Stimulated activated CD8-positive, alpha-beta memory T cell treated with anti-CD3 and anti-CD28 coated beads, Interleukin-4, amount 100 ng/mL, for 1 hour (primary cell): ENCODE measurements around the gene PRKCZ.

Experiments
- DNase-seq, 2 donors: peaks; one replicate each; pipeline ENCODE4 v3.0.0-alpha.2; 2020; ENCODE audit warnings: low read depth in 2 of 2, low spot score in 1 of 2

The PRKCZ gene

GRCh38 chr1:2227346-2228156 lies 177.3 kb downstream of the PRKCZ start:
- peak; percentile 73 to 86 for DNase-seq

- no peak for DNase-seq
These were observed 178.0 kb downstream of the PRKCZ start, which contains the start of gene SKI for GRCh38 chr1:2228157-2228594. Gene SKI (plus strand): TSS chr1:2228319. CDS start chr1:2228767, 448 bp downstream.

- DNase-seq: no peak
These were observed 178.5 kb downstream of the PRKCZ start for GRCh38 chr1:2228694-2229036.

- peak in 1 of 2 donors; percentile 32 for DNase-seq
These were observed 179.0 kb downstream of the PRKCZ start for GRCh38 chr1:2229037-2229864.

- DNase-seq: no peak
These were observed 179.9 kb downstream of the PRKCZ start for GRCh38 chr1:2229911-2230731.

- DNase-seq: no peak
These were observed 180.7 kb downstream of the PRKCZ start for GRCh38 chr1:2230781-2231531.

- DNase-seq: peak in 1 of 2 donors; percentile 56
These were observed 181.5 kb downstream of the PRKCZ start for GRCh38 chr1:2231532-2232254.

- DNase-seq: no peak
These were observed 182.2 kb downstream of the PRKCZ start for GRCh38 chr1:2232255-2232915.

GRCh38 chr1:2232916-2233438 lies 182.8 kb downstream of the PRKCZ start:
- no peak for DNase-seq

- DNase-seq: no peak
These were observed 183.3 kb downstream of the PRKCZ start for GRCh38 chr1:2233468-2233867.

GRCh38 chr1:2233997-2234761 lies 184.0 kb downstream of the PRKCZ start:
- DNase-seq: peak in 1 of 2 donors; percentile 67

GRCh38 chr1:2234762-2235113 lies 184.5 kb downstream of the PRKCZ start:
- no peak for DNase-seq
